SK-N-SH (cell line): ENCODE data around the gene DENND6A. TPM values are rescaled to one million over a fixed set of nuclear protein-coding genes. Genes with fewer than 3 reads are reported as not detected.

Source experiments
- CTCF ChIA-PET: fragments of 300-600, 350-600 bp; formaldehyde crosslinking; extraction: SDS; loops from one replicate; lab custom pipeline; 2021; lab: Yijun Ruan, JAX
- POLR2A ChIA-PET: fragments of 350-600 bp; sonication (Branson Sonifier 250); formaldehyde crosslinking; extraction: SDS; loops from one replicate; lab custom pipeline; 2020; ENCODE audit warnings: antibody characterized with exemption, inconsistent platforms; lab: Yijun Ruan, JAX
- DNase-seq: peaks from one replicate; pipeline ENCODE4 v3.0.0; 2012
- H2AFZ ChIP-seq: fragments of 200-600 bp; sonication (generic); 2 replicates; pipeline ENCODE4 v1.8.1; 2016; ENCODE audit warnings: antibody characterized with exemption, mild to moderate bottlenecking, low read depth
- H3F3A ChIP-seq: fragments of 200-600 bp; sonication (generic); replicated peaks from 2 replicates; pipeline ENCODE3; 2016; ENCODE audit warnings: antibody characterized with exemption, mild to moderate bottlenecking; ENCODE audit not compliant: insufficient read depth
- H3K27ac ChIP-seq, 2 experiments: fragments of 200-500 bp in 1 of 2; fragments of 200-600 bp in 1 of 2; sonication (Bioruptor generic) in 1 of 2; sonication (generic), shearing (Covaris generic) in 1 of 2; 2 replicates each; pipeline versions ENCODE4 v1.5.1 to v1.6.1; 2014 to 2016; ENCODE audit warnings: low read depth in 2 of 2, inconsistent platforms in 1 of 2, low read length in 1 of 2, mild to moderate bottlenecking in 1 of 2, mixed read lengths in 1 of 2
- H3K27me3 ChIP-seq: fragments of 200-600 bp; sonication (generic), shearing (Covaris generic); 2 replicates; pipeline ENCODE4 v1.6.1; 2016; ENCODE audit warnings: mixed run types; ENCODE audit not compliant: insufficient read depth
- H3K36me3 ChIP-seq, 2 experiments: fragments of 200-500 bp in 1 of 2; fragments of 200-600 bp in 1 of 2; sonication (Bioruptor generic) in 1 of 2; sonication (generic) in 1 of 2; replicated peaks in 1 of 2; 2 replicates each; pipeline versions ENCODE3 to v1.5.1; 2014 to 2016; ENCODE audit warnings: low read length in 1 of 2, mild to moderate bottlenecking in 1 of 2; ENCODE audit not compliant: insufficient read depth in 2 of 2, control insufficient read depth in 1 of 2
- H3K4me1 ChIP-seq, 2 experiments: fragments of 200-500 bp in 1 of 2; fragments of 200-600 bp in 1 of 2; sonication (Bioruptor generic) in 1 of 2; sonication (generic), shearing (Covaris generic) in 1 of 2; 2 replicates each; pipeline versions ENCODE4 v1.5.1 to v1.6.1; 2014 to 2016; ENCODE audit warnings: low read depth in 1 of 2, low read length in 1 of 2, mixed run types in 1 of 2; ENCODE audit not compliant: insufficient read depth in 2 of 2, control insufficient read depth in 1 of 2
- H3K4me2 ChIP-seq: fragments of 200-600 bp; sonication (generic), shearing (Covaris generic); 2 replicates; pipeline ENCODE4 v1.6.1; 2017; ENCODE audit warnings: mixed run types
- H3K4me3 ChIP-seq, 2 experiments: fragments of 200-500 bp in 1 of 2; fragments of 200-600 bp in 1 of 2; sonication (Bioruptor generic) in 1 of 2; sonication (generic), shearing (Covaris generic) in 1 of 2; 2 replicates each; pipeline versions ENCODE4 v1.5.1 to v1.8.1; 2014 to 2016; ENCODE audit warnings: low read depth in 2 of 2, inconsistent platforms in 1 of 2, low read length in 1 of 2, mild to moderate bottlenecking in 1 of 2, mixed read lengths in 1 of 2, moderate library complexity in 1 of 2
- H3K79me2 ChIP-seq: fragments of 200-600 bp; sonication (generic); 2 replicates; pipeline ENCODE4 v1.8.1; 2017; ENCODE audit warnings: mild to moderate bottlenecking; ENCODE audit not compliant: insufficient read depth
- H3K9ac ChIP-seq: fragments of 200-600 bp; sonication (generic); 2 replicates; pipeline ENCODE4 v1.6.1; 2017; ENCODE audit warnings: mixed run types
- H3K9me2 ChIP-seq: fragments of 200-600 bp; sonication (generic); 2 replicates; pipeline ENCODE4 v1.6.1; 2017; ENCODE audit warnings: mixed run types
- H3K9me3 ChIP-seq: fragments of 200-600 bp; sonication (generic); 2 replicates; pipeline ENCODE4 v1.6.1; 2017; ENCODE audit warnings: mixed run types, mild to moderate bottlenecking, moderate library complexity
- H4K20me1 ChIP-seq: fragments of 200-600 bp; sonication (generic); 2 replicates; pipeline ENCODE4 v1.6.1; 2017; ENCODE audit warnings: mild to moderate bottlenecking, mixed run types; ENCODE audit not compliant: insufficient read depth
- EP300 ChIP-seq, 2 experiments: IDR thresholded peaks; 2 replicates each; pipeline versions ENCODE4 v1.4.0 to v1.6.1; 2012; ENCODE audit warnings: borderline replicate concordance in 1 of 2, low read depth in 1 of 2, low read length in 1 of 2
- EZH2phosphoT487 ChIP-seq: fragments of 200-600 bp; sonication (generic); IDR thresholded peaks from 2 replicates; pipeline ENCODE4 v1.6.1; 2017; ENCODE audit warnings: low read depth, mixed run types, mild to moderate bottlenecking, antibody characterized with exemption, moderate library complexity, borderline replicate concordance
- FOSL2 ChIP-seq: IDR thresholded peaks from 2 replicates; pipeline ENCODE4 v1.4.0; 2012; ENCODE audit warnings: low read depth, mild to moderate bottlenecking, moderate library complexity, borderline replicate concordance
- FOXM1 ChIP-seq: IDR thresholded peaks from 2 replicates; pipeline ENCODE4 v1.4.0; 2012; ENCODE audit warnings: low read depth, mild to moderate bottlenecking
- IRF3 ChIP-seq: fragments of 150-350 bp; IDR thresholded peaks from 2 replicates; pipeline ENCODE4 v1.6.1; 2016; ENCODE audit warnings: mild to moderate bottlenecking, low read depth, low read length
- MXI1 ChIP-seq: IDR thresholded peaks from 2 replicates; pipeline ENCODE4 v1.6.1; 2012; ENCODE audit warnings: mild to moderate bottlenecking, low read depth, low read length, improper control_type of control experiment
- NFIC ChIP-seq: IDR thresholded peaks from 2 replicates; pipeline ENCODE4 v1.4.0; 2012; ENCODE audit warnings: borderline replicate concordance
- POLR2AphosphoS5 ChIP-seq: IDR thresholded peaks from 2 replicates; pipeline ENCODE4 v1.6.1; 2012; ENCODE audit warnings: low read depth, low read length
- RAD21 ChIP-seq: IDR thresholded peaks from 2 replicates; pipeline ENCODE4 v1.6.1; 2012; ENCODE audit warnings: mild to moderate bottlenecking, low read length
- RXRA ChIP-seq: IDR thresholded peaks from 2 replicates; pipeline ENCODE4 v1.4.0; 2012; ENCODE audit warnings: low read depth, mild to moderate bottlenecking, borderline replicate concordance
- SIN3A ChIP-seq: IDR thresholded peaks from 2 replicates; pipeline ENCODE4 v1.6.1; 2012; ENCODE audit warnings: low read depth, mild to moderate bottlenecking, low read length, moderate library complexity, borderline replicate concordance
- SMC3 ChIP-seq: IDR thresholded peaks from 2 replicates; pipeline ENCODE4 v1.6.1; 2012; ENCODE audit warnings: low read depth, low read length, improper control_type of control experiment
- TAF1 ChIP-seq: IDR thresholded peaks from 2 replicates; pipeline ENCODE4 v1.6.1; 2012; ENCODE audit warnings: low read depth, mild to moderate bottlenecking, low read length, moderate library complexity, borderline replicate concordance
- YY1 ChIP-seq: IDR thresholded peaks from 2 replicates; pipeline ENCODE4 v1.4.0; 2012; ENCODE audit warnings: low read depth, mild to moderate bottlenecking
- WGBS: methylation state at CpG from one replicate; pipeline ENCODE4 v1.1.6; 2017; ENCODE audit warnings: low lambda C conversion rate; 5-methylcytosine and 5-hydroxymethylcytosine counted together
- polyA plus RNA-seq, 3 experiments: library from polyadenylated mRNA; depleted of rRNA; stranded (reverse); fragments of >200 nt; gene quantifications; 2 replicates each; pipeline ENCODE4 v1.2.3, GENCODE V29; 2012
- TF ChIP-seq, protein P1 (sequence below): fragments of 200-600 bp; sonication (generic); IDR thresholded peaks from 2 replicates; pipeline ENCODE4 v1.6.1; 2017; ENCODE audit warnings: antibody characterized with exemption, mild to moderate bottlenecking, moderate library complexity
- TF ChIP-seq, protein P2 (sequence below): IDR thresholded peaks from 2 replicates; pipeline ENCODE4 v1.4.0; 2012; ENCODE audit warnings: low read depth
- TF ChIP-seq, protein P3 (sequence below): IDR thresholded peaks from 2 replicates; pipeline ENCODE4 v1.4.0; 2012; ENCODE audit warnings: low read depth, borderline replicate concordance
- TF ChIP-seq, protein P4 (sequence below): fragments of 150-350 bp; IDR thresholded peaks from 2 replicates; pipeline ENCODE4 v1.6.1; 2017; ENCODE audit warnings: antibody characterized with exemption, low read length, low read depth, borderline replicate concordance
- TF ChIP-seq, protein P5 (sequence below): IDR thresholded peaks from 2 replicates; pipeline ENCODE4 v1.4.0; 2012; ENCODE audit warnings: low read depth, borderline replicate concordance

The DENND6A gene
- polyA plus RNA-seq, 1 of the 3 experiments (the other 2 are of a cell fraction) = 5.8 TPM

DNA sequence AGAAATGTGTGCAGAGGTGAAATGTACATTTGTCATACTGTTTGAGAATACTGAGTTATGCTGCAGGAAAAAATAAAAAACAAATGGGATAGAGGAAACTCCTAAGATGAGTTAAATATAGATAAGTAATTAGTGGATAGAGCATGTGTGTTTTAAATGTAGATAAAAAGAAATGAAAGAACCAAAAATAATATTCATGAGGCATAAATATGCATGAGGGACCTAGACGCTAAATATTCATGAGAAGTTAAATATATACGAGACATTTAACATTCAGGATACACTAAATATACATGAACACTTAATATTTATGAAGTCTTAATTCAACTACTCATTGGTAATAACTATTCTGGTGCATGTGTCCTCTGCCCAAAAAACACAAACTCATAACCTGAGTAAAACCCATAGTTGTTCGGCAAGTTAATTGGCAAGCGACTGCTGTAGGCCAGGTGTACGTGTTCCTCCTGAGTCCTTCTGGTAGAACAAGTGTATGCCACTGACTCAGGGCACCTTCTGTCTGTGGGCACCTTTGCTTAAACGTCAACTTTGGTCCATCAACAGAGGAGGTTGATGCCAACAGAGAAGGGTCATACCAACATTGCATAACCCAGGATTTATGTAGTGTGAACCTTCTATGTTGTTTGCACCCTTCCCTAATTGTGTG lies 24.5 kb upstream of the DENND6A start:
- no peaks in the 10 kb centered on the region for H3K36me3 ChIP-seq
- ChIA-PET POLR2A (no interaction called here), CTCF (no interaction called here)
- no peaks in the 10 kb centered on the region for H3K4me1 ChIP-seq
- H3F3A ChIP-seq = no peaks in the 10 kb centered on the region
- no peak for DNase-seq
- H3K4me2 ChIP-seq = no peak overlapping the region
- no peaks in the 10 kb centered on the region for H4K20me1 ChIP-seq
- no peaks in the 10 kb centered on the region for H3K9me3 ChIP-seq
- no peak overlapping the region for H3K27ac ChIP-seq
- no peak overlapping the region for H2AFZ ChIP-seq
- H3K79me2 ChIP-seq = no peaks in the 10 kb centered on the region
- H3K4me3 ChIP-seq = no peak overlapping the region
- WGBS = 88% methylated on average over 6 of the region's 6 CpGs
- H3K9ac ChIP-seq = no peak overlapping the region
- TF ChIP-seq MXI1 (no peak), TAF1 (no peak), NFIC (no peak), RXRA (no peak), EZH2phosphoT487 (no peak), RAD21 (no peak)
- TF ChIP-seq, protein P1, sequence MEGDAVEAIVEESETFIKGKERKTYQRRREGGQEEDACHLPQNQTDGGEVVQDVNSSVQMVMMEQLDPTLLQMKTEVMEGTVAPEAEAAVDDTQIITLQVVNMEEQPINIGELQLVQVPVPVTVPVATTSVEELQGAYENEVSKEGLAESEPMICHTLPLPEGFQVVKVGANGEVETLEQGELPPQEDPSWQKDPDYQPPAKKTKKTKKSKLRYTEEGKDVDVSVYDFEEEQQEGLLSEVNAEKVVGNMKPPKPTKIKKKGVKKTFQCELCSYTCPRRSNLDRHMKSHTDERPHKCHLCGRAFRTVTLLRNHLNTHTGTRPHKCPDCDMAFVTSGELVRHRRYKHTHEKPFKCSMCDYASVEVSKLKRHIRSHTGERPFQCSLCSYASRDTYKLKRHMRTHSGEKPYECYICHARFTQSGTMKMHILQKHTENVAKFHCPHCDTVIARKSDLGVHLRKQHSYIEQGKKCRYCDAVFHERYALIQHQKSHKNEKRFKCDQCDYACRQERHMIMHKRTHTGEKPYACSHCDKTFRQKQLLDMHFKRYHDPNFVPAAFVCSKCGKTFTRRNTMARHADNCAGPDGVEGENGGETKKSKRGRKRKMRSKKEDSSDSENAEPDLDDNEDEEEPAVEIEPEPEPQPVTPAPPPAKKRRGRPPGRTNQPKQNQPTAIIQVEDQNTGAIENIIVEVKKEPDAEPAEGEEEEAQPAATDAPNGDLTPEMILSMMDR = no peak
- TF ChIP-seq, protein P2, sequence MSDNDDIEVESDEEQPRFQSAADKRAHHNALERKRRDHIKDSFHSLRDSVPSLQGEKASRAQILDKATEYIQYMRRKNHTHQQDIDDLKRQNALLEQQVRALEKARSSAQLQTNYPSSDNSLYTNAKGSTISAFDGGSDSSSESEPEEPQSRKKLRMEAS = no peak
- TF ChIP-seq, all 33 proteins: peak for 0
- no peaks in the 10 kb centered on the region for H3K27me3 ChIP-seq
- H3K9me2 ChIP-seq = no peaks in the 10 kb centered on the region

- no peaks in the 10 kb centered on the region for H3K4me1 ChIP-seq
- H3K4me2 ChIP-seq = no peak overlapping the region
- H4K20me1 ChIP-seq = no peaks in the 10 kb centered on the region
- no peak overlapping the region for H3K27ac ChIP-seq
- no peaks in the 10 kb centered on the region for H3F3A ChIP-seq
- no peak overlapping the region for H3K9ac ChIP-seq
- no peaks in the 10 kb centered on the region for H3K79me2 ChIP-seq
- DNase-seq = no peak
- CTCF ChIA-PET = no interaction called here
- 74% methylated on average over 4 of the region's 4 CpGs for WGBS
- POLR2A ChIA-PET = no interaction called here
- no peaks in the 10 kb centered on the region for H3K36me3 ChIP-seq
- H3K27me3 ChIP-seq = no peaks in the 10 kb centered on the region
- no peaks in the 10 kb centered on the region for H3K9me3 ChIP-seq
- H3K4me3 ChIP-seq = no peak overlapping the region
- no peaks in the 10 kb centered on the region for H3K9me2 ChIP-seq
- H2AFZ ChIP-seq = no peak overlapping the region
- no peak for TF ChIP-seq SIN3A
- no peak for TF ChIP-seq POLR2AphosphoS5
- no peak for TF ChIP-seq FOSL2
- TF ChIP-seq NFIC = no peak
- TF ChIP-seq, protein P3, sequence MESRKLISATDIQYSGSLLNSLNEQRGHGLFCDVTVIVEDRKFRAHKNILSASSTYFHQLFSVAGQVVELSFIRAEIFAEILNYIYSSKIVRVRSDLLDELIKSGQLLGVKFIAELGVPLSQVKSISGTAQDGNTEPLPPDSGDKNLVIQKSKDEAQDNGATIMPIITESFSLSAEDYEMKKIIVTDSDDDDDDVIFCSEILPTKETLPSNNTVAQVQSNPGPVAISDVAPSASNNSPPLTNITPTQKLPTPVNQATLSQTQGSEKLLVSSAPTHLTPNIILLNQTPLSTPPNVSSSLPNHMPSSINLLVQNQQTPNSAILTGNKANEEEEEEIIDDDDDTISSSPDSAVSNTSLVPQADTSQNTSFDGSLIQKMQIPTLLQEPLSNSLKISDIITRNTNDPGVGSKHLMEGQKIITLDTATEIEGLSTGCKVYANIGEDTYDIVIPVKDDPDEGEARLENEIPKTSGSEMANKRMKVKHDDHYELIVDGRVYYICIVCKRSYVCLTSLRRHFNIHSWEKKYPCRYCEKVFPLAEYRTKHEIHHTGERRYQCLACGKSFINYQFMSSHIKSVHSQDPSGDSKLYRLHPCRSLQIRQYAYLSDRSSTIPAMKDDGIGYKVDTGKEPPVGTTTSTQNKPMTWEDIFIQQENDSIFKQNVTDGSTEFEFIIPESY = no peak
- no peak for TF ChIP-seq SMC3
- no peak for TF ChIP-seq EP300 (IDR thresholded peaks at IDR 0.05; ENCODE audit: borderline replicate concordance in 1 of 2, low read depth in 1 of 2, low read length in 1 of 2)
- TF ChIP-seq, protein P4, sequence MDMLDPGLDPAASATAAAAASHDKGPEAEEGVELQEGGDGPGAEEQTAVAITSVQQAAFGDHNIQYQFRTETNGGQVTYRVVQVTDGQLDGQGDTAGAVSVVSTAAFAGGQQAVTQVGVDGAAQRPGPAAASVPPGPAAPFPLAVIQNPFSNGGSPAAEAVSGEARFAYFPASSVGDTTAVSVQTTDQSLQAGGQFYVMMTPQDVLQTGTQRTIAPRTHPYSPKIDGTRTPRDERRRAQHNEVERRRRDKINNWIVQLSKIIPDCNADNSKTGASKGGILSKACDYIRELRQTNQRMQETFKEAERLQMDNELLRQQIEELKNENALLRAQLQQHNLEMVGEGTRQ = no peak
- TF ChIP-seq, protein P5, sequence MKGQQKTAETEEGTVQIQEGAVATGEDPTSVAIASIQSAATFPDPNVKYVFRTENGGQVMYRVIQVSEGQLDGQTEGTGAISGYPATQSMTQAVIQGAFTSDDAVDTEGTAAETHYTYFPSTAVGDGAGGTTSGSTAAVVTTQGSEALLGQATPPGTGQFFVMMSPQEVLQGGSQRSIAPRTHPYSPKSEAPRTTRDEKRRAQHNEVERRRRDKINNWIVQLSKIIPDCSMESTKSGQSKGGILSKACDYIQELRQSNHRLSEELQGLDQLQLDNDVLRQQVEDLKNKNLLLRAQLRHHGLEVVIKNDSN = no peak
- no peak for TF ChIP-seq IRF3
- no peak for TF ChIP-seq FOXM1
- TF ChIP-seq, protein P2 = no peak
- no peak for TF ChIP-seq YY1
- TF ChIP-seq EZH2phosphoT487 = no peak
These were observed 22.8 kb upstream of the DENND6A start for GRCh38 chr3:57715686-57716085.
